GM11168 (cell line): ENCODE data around the gene PRKCB.
"Not testable (repeated sequence)": the region's sequence is repeated elsewhere in the genome, so short reads cannot be mapped to it uniquely, and the experiment has no call there.

Experiments used
- in situ Hi-C: fragments of 300-500 bp; cut with MboI; formaldehyde crosslinking; loops from one replicate; pipeline ENCODE4 v1.12.0; 2022; ENCODE audit warnings: low sequenced_read_pairs; ENCODE audit not compliant: unreplicated experiment

PRKCB gene

DNA sequence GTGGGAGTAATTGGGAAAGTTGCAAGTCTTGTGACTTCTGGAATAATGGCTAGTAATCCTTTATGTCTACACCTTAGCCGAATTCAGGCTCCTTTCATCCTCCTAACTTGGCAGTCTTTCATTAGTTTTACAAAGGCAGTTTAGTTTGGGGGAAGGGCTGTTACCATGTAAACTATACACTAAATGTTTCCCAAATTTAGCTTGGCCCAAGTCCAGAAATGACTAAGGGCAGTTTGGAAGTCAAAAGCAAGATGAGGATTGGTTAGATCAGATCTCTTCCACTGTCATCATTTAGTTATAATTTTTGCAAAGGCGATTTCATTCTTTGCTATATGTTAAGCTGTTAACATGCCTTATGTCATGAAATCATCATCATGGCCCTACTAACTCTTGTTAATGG lies 304.9 kb downstream of the PRKCB start:
- in situ Hi-C loops = no loop called here

- in situ Hi-C loops = no loop called here
Measured at GRCh38 chr16:24141466-24141865, 305.7 kb downstream of the PRKCB start.

DNA sequence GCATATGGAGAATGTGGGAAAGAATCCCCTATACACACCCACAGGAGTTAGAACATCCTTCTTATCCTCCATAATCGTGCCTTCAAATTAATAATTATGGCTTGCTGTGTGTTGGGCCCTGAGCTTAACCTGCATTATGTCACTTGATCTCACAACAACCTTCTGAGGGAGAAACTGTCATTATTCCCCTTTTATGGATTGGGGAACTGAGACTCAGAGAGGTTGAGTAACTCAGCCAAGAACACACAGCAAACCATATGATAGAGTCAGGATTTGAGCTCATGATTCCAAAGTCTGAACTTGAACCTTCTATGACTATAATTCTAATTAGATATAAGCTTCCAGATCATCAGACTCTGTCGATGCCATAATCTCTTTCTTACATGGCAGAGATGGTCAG lies 306.1 kb downstream of the PRKCB start:
- in situ Hi-C loops = no loop called here

DNA sequence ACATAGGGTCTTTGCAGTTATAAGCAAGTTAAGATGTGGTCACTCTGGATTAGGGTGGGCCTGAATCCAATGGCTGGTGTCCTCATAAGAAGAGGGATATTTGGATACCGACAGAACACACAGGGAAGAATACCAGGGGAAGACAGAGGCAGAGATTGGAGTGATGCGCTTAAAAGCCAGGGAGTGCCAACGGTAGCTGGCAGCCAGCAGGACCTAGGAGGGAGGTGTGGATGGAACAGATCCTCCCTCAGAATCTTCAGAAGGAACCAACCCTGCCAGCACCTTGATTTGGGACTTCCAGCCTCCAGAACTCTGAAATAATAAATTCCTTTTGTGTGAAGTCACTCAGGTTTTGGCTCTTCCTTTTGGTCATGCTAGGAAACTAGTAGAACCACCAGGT lies 310.1 kb downstream of the PRKCB start:
- in situ Hi-C loops = no loop called here

DNA sequence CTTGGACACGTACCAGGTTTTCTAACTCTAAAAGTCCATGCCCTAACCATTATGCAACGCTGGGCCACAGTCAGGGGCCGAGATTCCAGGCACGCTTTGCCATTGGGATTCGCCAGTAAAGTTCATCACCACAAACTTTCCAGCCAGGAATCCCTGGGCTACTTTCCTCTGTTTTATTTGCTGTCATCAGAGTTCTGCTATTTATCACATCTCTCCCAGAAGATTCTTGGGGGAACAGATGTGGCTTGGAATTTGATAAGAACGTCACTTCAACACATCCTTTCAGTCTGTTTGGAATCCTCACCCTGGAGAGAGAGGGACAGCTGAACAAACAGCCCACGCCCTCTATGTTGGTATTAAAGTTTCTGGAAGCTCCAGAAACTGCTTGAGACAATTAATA lies 310.7 kb downstream of the PRKCB start:
- in situ Hi-C loops = no loop called here

DNA sequence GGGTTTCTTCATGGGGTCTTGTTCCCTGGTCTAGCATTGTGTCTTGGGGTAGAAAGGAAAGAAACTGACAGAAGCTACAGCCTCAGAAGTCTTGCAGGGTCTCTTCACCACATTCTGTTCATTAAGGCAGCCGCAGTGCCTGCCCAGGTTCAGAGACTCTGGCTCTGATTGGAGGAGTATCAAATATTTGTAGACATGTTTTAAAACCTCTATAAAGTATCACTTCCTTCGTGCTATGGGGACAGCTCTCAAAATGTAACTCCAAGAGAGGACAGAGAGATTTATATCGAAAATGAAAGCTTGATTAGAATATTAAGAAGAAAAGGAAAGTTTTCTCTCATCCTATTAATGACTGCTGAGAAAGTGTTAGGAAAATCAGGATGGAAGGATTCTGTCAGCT lies 313.3 kb downstream of the PRKCB start:
- in situ Hi-C loops = no loop called here

- in situ Hi-C loops = no loop called here
Measured at GRCh38 chr16:24150282-24150681, 314.5 kb downstream of the PRKCB start.

DNA sequence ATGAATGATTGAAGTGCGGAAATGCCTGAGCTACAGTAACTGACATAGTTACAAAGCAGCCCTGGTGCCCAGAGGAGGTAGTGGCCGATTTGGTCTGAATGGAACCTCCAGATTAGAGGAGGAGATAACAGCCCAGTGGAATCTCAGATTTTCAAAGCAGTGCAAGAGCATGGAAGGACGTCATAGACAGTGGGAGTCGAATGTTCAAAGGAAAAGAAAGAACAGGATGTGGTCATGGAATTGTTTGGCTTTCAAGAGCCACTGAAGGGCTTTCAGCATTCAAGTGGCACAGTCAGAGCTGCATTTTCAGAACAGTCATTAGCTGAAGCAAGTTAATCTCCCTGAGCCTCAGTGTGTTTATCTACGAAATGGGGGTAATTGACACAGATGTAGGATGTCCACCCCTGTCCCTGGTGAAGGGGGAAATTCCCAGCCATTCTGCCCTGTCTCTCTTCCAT lies 315.7 kb downstream of the PRKCB start:
- in situ Hi-C loops = no loop called here

- in situ Hi-C loops = not testable (repeated sequence)
Measured at GRCh38 chr16:24152048-24152447, 316.3 kb downstream of the PRKCB start.

GRCh38 chr16:24152826-24153225 lies 317.0 kb downstream of the PRKCB start:
- in situ Hi-C loops = no loop called here

DNA sequence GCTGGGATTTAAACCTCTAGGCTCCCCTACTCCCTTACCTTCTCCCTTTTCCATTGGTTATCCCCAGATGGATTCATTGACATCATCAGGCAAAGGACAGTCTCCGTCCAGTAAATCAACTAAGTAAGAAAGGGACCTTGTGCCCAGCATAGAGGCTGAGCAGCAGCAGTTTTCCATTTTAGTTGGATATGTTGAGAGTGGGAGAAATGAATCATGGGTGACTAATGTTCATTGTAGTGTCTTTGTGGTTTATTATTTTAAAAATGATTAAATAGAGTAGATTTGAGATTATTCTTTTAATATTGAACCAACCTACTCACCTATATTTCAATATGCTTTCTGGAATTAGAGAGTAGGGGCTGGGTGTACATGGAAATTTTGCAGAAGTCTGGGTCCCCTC lies 321.0 kb downstream of the PRKCB start:
- in situ Hi-C loops = no loop called here

GRCh38 chr16:24163935-24164334 lies 328.2 kb downstream of the PRKCB start:
- in situ Hi-C loops = no loop called here

DNA sequence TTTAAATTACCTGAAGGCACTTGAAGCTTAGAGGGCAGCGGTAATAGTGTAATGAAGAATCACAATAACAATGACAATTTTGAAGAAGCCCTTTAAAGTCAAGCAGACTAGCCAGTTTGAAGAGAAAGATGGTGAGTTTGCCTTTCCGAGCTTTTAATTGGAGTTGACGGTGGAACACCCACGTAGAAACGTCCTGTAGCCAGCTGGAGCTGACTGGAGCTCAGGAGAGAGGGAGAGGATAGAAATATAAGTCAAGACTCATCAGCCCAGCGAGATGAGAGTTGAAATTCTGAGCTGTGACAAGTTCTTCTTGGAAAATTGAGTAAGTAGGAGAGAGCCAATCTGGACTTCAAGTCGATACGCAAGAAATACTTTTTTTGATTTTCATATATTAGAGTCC lies 328.6 kb downstream of the PRKCB start:
- in situ Hi-C loops = no loop called here

GRCh38 chr16:24165273-24165672 lies 329.5 kb downstream of the PRKCB start:
- in situ Hi-C loops = no loop called here

- in situ Hi-C loops = no loop called here
Measured at GRCh38 chr16:24166661-24167528, 331.1 kb downstream of the PRKCB start.

DNA sequence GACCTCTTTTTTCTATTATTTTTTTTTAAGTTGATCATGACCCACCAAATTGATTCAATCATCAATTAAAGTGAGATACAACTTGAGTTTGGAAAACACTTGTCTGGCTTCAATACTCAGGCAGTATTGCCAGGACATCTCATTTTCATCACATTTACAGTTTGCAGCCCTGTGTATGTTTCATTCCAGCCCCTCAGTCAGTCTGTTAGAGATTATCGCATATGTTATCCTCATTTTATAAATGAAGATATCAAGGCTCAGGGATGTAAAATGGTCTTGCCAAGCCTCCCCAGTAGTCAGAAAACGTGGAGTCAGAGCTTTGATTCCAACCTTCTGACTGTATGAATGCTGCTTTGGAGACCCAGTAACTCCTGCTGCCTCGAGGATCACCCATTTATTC lies 333.1 kb downstream of the PRKCB start:
- in situ Hi-C loops = no loop called here

- in situ Hi-C loops = no loop called here
Measured at GRCh38 chr16:24170407-24170806, 334.6 kb downstream of the PRKCB start.

- in situ Hi-C loops = no loop called here
Measured at GRCh38 chr16:24174504-24174903, 338.7 kb downstream of the PRKCB start.

- in situ Hi-C loops = no loop called here
Measured at GRCh38 chr16:24174957-24175356, 339.2 kb downstream of the PRKCB start.

DNA sequence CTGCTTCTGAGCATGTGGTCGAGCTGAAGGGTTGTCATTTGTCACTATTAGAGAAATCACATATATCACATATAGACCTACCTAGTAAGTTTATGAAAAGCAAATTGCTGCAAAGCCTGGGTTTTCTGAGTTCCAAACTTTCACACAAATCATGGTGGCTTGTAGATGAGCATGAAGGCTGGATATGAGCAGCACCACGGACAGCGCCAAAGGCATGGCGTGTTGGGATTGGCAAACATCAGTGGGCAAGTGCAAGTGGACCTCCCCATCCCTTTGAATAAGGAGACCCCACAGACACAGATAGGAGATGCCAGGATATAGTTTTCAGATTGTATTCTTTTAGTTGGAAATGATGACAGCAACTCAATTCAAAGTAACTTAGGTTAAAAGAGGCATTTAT lies 342.7 kb downstream of the PRKCB start:
- in situ Hi-C loops = no loop called here

GRCh38 chr16:24180451-24180850 lies 344.7 kb downstream of the PRKCB start:
- in situ Hi-C loops = no loop called here

DNA sequence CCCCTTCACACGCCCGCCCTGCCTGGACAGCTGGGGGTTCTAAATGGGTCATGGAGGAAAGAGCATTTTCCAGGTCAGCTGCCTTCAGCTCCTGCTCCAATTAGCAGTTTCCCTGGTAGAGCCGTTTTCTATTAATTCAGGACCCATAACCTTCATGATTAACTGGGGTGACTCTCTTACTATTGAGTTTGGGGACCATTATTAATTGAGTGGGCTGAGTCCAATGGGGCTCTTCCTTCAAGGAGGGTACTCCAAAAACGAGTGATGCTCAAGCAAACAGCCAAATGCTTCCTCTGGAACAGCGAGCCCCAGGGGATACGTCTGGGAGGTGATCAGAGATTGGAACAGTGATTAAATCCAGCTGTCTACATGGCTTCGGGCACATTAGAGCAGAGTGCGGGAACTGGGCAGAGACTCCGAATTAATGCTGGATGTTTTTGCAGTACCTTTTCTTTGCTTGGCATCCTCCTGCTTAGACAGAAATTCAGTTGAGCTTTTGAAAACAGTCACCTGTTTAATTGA lies 352.3 kb downstream of the PRKCB start:
- in situ Hi-C loops = no loop called here
